COLO668 (cell line): ENCODE results near the gene SPZ1.
"Not testable (repeated sequence)": the region's sequence is repeated elsewhere in the genome, so short reads cannot be mapped to it uniquely, and the experiment has no call there.

Experiments
- DNase-seq: peaks from one replicate; lab custom pipeline; 2025; ENCODE audit not compliant: unreplicated experiment; lab: John Stamatoyannopoulos, UW

Gene SPZ1

GRCh38 chr5:80319702-80320101 lies at the start of gene SPZ1:
TSS of gene SPZ1 (plus strand) at chr5:80320002. CDS start at chr5:80320216, 214 bp downstream.
- DNase-seq = no peak

- DNase-seq = not testable (repeated sequence)
Observed at GRCh38 chr5:80270543-80270942, 49.3 kb upstream of the SPZ1 start.

- no peak for DNase-seq
Observed at GRCh38 chr5:80275347-80275746, 44.5 kb upstream of the SPZ1 start.

GRCh38 chr5:80276186-80276585 lies 43.6 kb upstream of the SPZ1 start:
- DNase-seq = no peak

GRCh38 chr5:80277191-80277590 lies 42.6 kb upstream of the SPZ1 start:
- DNase-seq = no peak

- no peak for DNase-seq
Observed at GRCh38 chr5:80282054-80282453, 37.7 kb upstream of the SPZ1 start.

GRCh38 chr5:80283360-80283759 lies 36.4 kb upstream of the SPZ1 start:
- DNase-seq = no peak

GRCh38 chr5:80284720-80285119 lies 35.1 kb upstream of the SPZ1 start:
- no peak for DNase-seq

- DNase-seq = no peak
Observed at GRCh38 chr5:80288177-80288576, 31.6 kb upstream of the SPZ1 start.

GRCh38 chr5:80289320-80289719 lies 30.5 kb upstream of the SPZ1 start:
- DNase-seq = no peak

GRCh38 chr5:80291761-80292160 lies 28.0 kb upstream of the SPZ1 start:
- no peak for DNase-seq

- no peak for DNase-seq
Observed at GRCh38 chr5:80296121-80296520, 23.7 kb upstream of the SPZ1 start.

GRCh38 chr5:80299601-80300000 lies 20.2 kb upstream of the SPZ1 start:
- no peak for DNase-seq

GRCh38 chr5:80300125-80300524 lies 19.7 kb upstream of the SPZ1 start:
- no peak for DNase-seq

GRCh38 chr5:80300796-80301195 lies 19.0 kb upstream of the SPZ1 start:
- DNase-seq = not testable (repeated sequence)

GRCh38 chr5:80301342-80301741 lies 18.5 kb upstream of the SPZ1 start:
- DNase-seq = not testable (repeated sequence)

GRCh38 chr5:80302636-80303035 lies 17.2 kb upstream of the SPZ1 start:
- DNase-seq = peak; percentile 12

GRCh38 chr5:80308526-80308925 lies 11.3 kb upstream of the SPZ1 start:
- DNase-seq = no peak

- no peak for DNase-seq
Observed at GRCh38 chr5:80309871-80310665, 9.7 kb upstream of the SPZ1 start.

GRCh38 chr5:80315244-80315643 lies 4.6 kb upstream of the SPZ1 start:
- DNase-seq = no peak

- no peak for DNase-seq
Observed at GRCh38 chr5:80318212-80318611, 1.6 kb upstream of the SPZ1 start.

- DNase-seq = no peak
Observed at GRCh38 chr5:80324912-80325311, 5.1 kb downstream of the SPZ1 start.

- DNase-seq = no peak
Observed at GRCh38 chr5:80326468-80326867, 6.7 kb downstream of the SPZ1 start.
